K562 (cell line): ENCODE results near the gene KRTAP1-5. TPM values are rescaled to one million over a fixed set of nuclear protein-coding genes. Genes with fewer than 3 reads are reported as not detected.
A peak's percentile ranks its signal among the peaks of the same experiment; 100 is the strongest.

Source experiments
- ATAC-seq: fragments of 200-7000 bp; cut with Tn5 transposase; 3 replicates; pipeline ENCODE4 v1.9.1; 2020; ENCODE audit warnings: moderate library complexity
- BruUV-seq: library from RNA; stranded (reverse); fragments of 400-500 nt; replicated peaks from 2 replicates; lab custom pipeline; 2021; lab: Mats Ljungman, UMichigan
- CTCF ChIA-PET: fragments of 300-600 bp; formaldehyde crosslinking; extraction: SDS; loops from one replicate; lab custom pipeline; 2021; ENCODE audit warnings: low intra/inter-chr PET ratio; lab: Yijun Ruan, JAX
- POLR2A ChIA-PET: fragments of 300-600, 350-650 bp; sonication (Branson Sonifier 250); formaldehyde crosslinking; extraction: SDS; loops from one replicate; lab custom pipeline; 2021; ENCODE audit warnings: antibody characterized with exemption, inconsistent platforms; lab: Yijun Ruan, JAX
- DNase-seq, 4 experiments: peaks; one replicate each; pipeline versions ENCODE4 v3.0.0 to v3.0.0-alpha.2; 2011 to 2018; ENCODE audit warnings: low spot score in 3 of 4, mixed read lengths in 3 of 4; ENCODE audit errors: extremely low read depth in 1 of 4
- FAIRE-seq: peaks from 2 replicates; lab custom pipeline; 2011; peaks lifted over from hg19 to GRCh38; lab: Jason Lieb, UNC
- H2AFZ ChIP-seq: 2 replicates; pipeline ENCODE4 v1.6.0; 2011; ENCODE audit warnings: low read depth, low read length, control low read depth, inconsistent platforms
- H3K27ac ChIP-seq: fragments of 200-600 bp; 3 replicates; pipeline ENCODE4 v1.8.0; 2011; ENCODE audit warnings: low read depth, mild to moderate bottlenecking, control low read depth, inconsistent platforms, low read length, moderate library complexity, mixed read lengths; ENCODE audit errors: extremely low read depth
- H3K27me3 ChIP-seq, 2 experiments: fragments of 300-600 bp in 1 of 2; 2 replicates in 1 of 2; 3 replicates in 1 of 2; pipeline versions ENCODE4 v1.6.0 to v1.8.0; 2011; ENCODE audit warnings: inconsistent platforms in 2 of 2, low read length in 2 of 2, mild to moderate bottlenecking in 1 of 2, mixed read lengths in 1 of 2, moderate library complexity in 1 of 2; ENCODE audit not compliant: control insufficient read depth in 2 of 2, insufficient read depth in 2 of 2
- H3K36me3 ChIP-seq: fragments of 300-600 bp; 3 replicates; pipeline ENCODE4 v1.8.0; 2011; ENCODE audit warnings: mild to moderate bottlenecking, low read length, inconsistent platforms; ENCODE audit not compliant: control insufficient read depth, insufficient read depth
- H3K4me1 ChIP-seq, 2 experiments: fragments of 200-600 bp in 1 of 2; replicated peaks in 1 of 2; 2 replicates in 1 of 2; 3 replicates in 1 of 2; pipeline versions ENCODE4 v1.5.1 to v1.8.0; 2011; ENCODE audit warnings: inconsistent platforms in 2 of 2, low read length in 2 of 2, mild to moderate bottlenecking in 1 of 2, mixed read lengths in 1 of 2, moderate library complexity in 1 of 2; ENCODE audit not compliant: control insufficient read depth in 2 of 2, insufficient read depth in 2 of 2
- H3K4me2 ChIP-seq: 2 replicates; pipeline ENCODE4 v1.6.1; 2011; ENCODE audit warnings: low read length, control low read depth, inconsistent platforms, mixed read lengths; ENCODE audit not compliant: insufficient read depth
- H3K4me3 ChIP-seq: fragments of 200-600 bp; sonication (generic), shearing (Covaris generic); 2 replicates; pipeline ENCODE4 v1.5.1; 2016; ENCODE audit warnings: control low read depth, inconsistent platforms
- H3K79me2 ChIP-seq: fragments of 200-600 bp; 3 replicates; pipeline ENCODE4 v1.8.0; 2011; ENCODE audit warnings: low read length, inconsistent platforms; ENCODE audit not compliant: control insufficient read depth, insufficient read depth
- H3K9ac ChIP-seq, 2 experiments: 2 replicates each; pipeline versions ENCODE4 v1.6.0 to v1.6.1; 2011; ENCODE audit warnings: low read depth in 2 of 2, low read length in 2 of 2, control low read depth in 1 of 2, inconsistent platforms in 1 of 2, mild to moderate bottlenecking in 1 of 2, mixed read lengths in 1 of 2; ENCODE audit not compliant: insufficient read depth in 1 of 2
- H3K9me1 ChIP-seq: one replicate; pipeline ENCODE4 v1.6.0; 2011; ENCODE audit warnings: inconsistent platforms, mild to moderate bottlenecking, low read length, moderate library complexity; ENCODE audit not compliant: control insufficient read depth, insufficient read depth
- H3K9me3 ChIP-seq: replicated peaks from 2 replicates; pipeline ENCODE4 v1.5.1; 2011; ENCODE audit warnings: low read depth, low read length, inconsistent platforms; ENCODE audit not compliant: control insufficient read depth, insufficient read depth
- H4K20me1 ChIP-seq: replicated peaks from 2 replicates; pipeline ENCODE4 v1.6.1; 2011; ENCODE audit warnings: low read length, inconsistent platforms, mixed read lengths; ENCODE audit not compliant: control insufficient read depth, insufficient read depth
- EP300 ChIP-seq: IDR thresholded peaks from 2 replicates; pipeline ENCODE4 v1.6.1; 2012; ENCODE audit warnings: low read length, improper control_type of control experiment
- FOXK1 ChIP-seq: sonication (generic); formaldehyde crosslinking; IDR thresholded peaks from 2 replicates; pipeline ENCODE4 v1.8.0; 2022; ENCODE audit warnings: missing genetic modification reagents, mild to moderate bottlenecking, borderline replicate concordance
- GABPA ChIP-seq: fragments of 200-800 bp; sonication (Bioruptor generic); conservative IDR thresholded peaks from 2 replicates; pipeline ENCODE4 v1.6.1; 2016; ENCODE audit warnings: low read depth, missing genetic modification characterization, missing compliant biosample characterization
- HLTF ChIP-seq: fragments of 450-650 bp; IDR thresholded peaks from 2 replicates; pipeline ENCODE4 v1.6.1; 2016
- MEIS2 ChIP-seq: fragments of 450-650 bp; IDR thresholded peaks from 2 replicates; pipeline ENCODE4 v1.6.1; 2014; ENCODE audit warnings: mild to moderate bottlenecking; ENCODE audit not compliant: partially characterized antibody
- PRPF4 ChIP-seq: fragments of 200-400 bp; formaldehyde crosslinking; IDR thresholded peaks from one replicate; pipeline ENCODE4 v1.6.1; 2017; ENCODE audit warnings: low read length, low read depth, mild to moderate bottlenecking; ENCODE audit not compliant: insufficient read depth, poor library complexity, severe bottlenecking
- SIN3B ChIP-seq: fragments of 450-650 bp; IDR thresholded peaks from 2 replicates; pipeline ENCODE4 v1.6.1; 2017; ENCODE audit warnings: low read depth, mild to moderate bottlenecking, moderate library complexity
- TCF3 ChIP-seq: sonication (generic); formaldehyde crosslinking; IDR thresholded peaks from 2 replicates; pipeline ENCODE4 v1.4.0; 2020; ENCODE audit warnings: mild to moderate bottlenecking, missing genetic modification reagents
- ZBTB11 ChIP-seq, 3 experiments: fragments of 200-800 bp in 1 of 3; fragments of 250-450 bp in 1 of 3; fragments of 450-650 bp in 1 of 3; sonication (Bioruptor Pico) in 1 of 3; sonication (Bioruptor generic) in 1 of 3; formaldehyde crosslinking in 1 of 3; IDR thresholded peaks; 2 replicates each; pipeline versions ENCODE4 v1.6.1 to v1.8.0; 2016 to 2022; ENCODE audit warnings: mild to moderate bottlenecking in 2 of 3, missing genetic modification characterization in 2 of 3, missing compliant biosample characterization in 1 of 3, moderate library complexity in 1 of 3
- ZNF316 ChIP-seq: fragments of 450-650 bp; IDR thresholded peaks from 2 replicates; pipeline ENCODE4 v1.6.1; 2016
- WGBS: fragments of 100-300 bp; shearing (Covaris generic); methylation state at CpG from one replicate; pipeline ENCODE4 v1.1.6; 2016; ENCODE audit warnings: low coverage, mixed read lengths; ENCODE audit not compliant: insufficient coverage; ENCODE audit errors: missing lambda C conversion rate; 5-methylcytosine and 5-hydroxymethylcytosine counted together
- in situ Hi-C: fragments of 300-500 bp; cut with MboI; formaldehyde crosslinking; loops from 4 replicates; pipeline ENCODE4 v1.15.0; 2018; ENCODE audit warnings: inconsistent platforms, mixed read lengths
- intact Hi-C: fragments of 100-400 bp; cut with micrococcal nuclease; formaldehyde crosslinking; loops from 2 replicates; pipeline ENCODE4 v1.14.2; 2022
- polyA plus RNA-seq, 8 experiments: library from polyadenylated mRNA; depleted of rRNA in 4 of 8; stranded (reverse) in 5 of 8; unstranded in 3 of 8; fragments of >200 nt; fragmentation: Nextera tagmentation in 2 of 8; fragmentation: Illumina TruSeq in 1 of 8; extraction: Ambion mirVana in 2 of 8; extraction: Trizol in 1 of 8; gene quantifications; 2 replicates each; pipeline versions ENCODE4 v1.2.1 to v1.2.3, GENCODE V29; 2011 to 2014; ENCODE audit warnings: inconsistent platforms in 1 of 8, missing spikeins in 1 of 8
- total RNA-seq, 7 experiments: library from RNA; depleted of rRNA in 6 of 7; stranded (reverse); fragments of >200 nt in 6 of 7; fragmentation: Illumina TruSeq in 2 of 7; extraction: Trizol in 2 of 7; gene quantifications; 2 replicates each; pipeline versions ENCODE4 v1.2.1 to v1.2.3, GENCODE V29; 2011 to 2021; ENCODE audit warnings: low replicate concordance in 1 of 7
- TF ChIP-seq, protein P1 (sequence below), 3 experiments: fragments of 200-800 bp in 1 of 3; sonication (Bioruptor generic) in 1 of 3; sonication (generic) in 1 of 3; formaldehyde crosslinking in 1 of 3; IDR thresholded peaks; 2 replicates each; pipeline versions ENCODE4 v1.6.1 to v1.8.0; 2016 to 2022; ENCODE audit warnings: mild to moderate bottlenecking in 2 of 3, missing compliant biosample characterization in 2 of 3, missing genetic modification characterization in 2 of 3, missing genetic modification reagents in 1 of 3

KRTAP1-5 gene
- total and polyA plus RNA-seq, 9 of the 15 experiments (the other 6 are each of a cell fraction or from before 2014, with no cell fraction given): not detected

DNA sequence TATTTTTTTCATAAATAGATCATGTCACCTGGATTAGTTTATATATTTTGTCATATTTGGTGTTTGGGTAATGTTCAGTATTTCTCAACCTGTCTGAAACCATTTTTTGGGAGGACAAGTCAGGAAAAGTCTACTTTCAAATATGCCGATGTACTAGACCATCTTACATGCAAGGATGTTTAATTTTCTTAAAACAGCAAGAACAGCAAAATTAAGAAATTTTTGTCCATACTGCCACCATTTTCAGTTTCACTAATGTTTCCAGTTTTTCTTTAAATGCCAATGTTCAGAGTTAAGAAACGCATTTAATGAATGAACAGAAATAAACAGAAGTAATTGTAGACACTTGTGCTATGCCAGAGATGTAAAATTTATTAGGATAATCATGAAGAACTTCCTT lies 33.9 kb downstream of the KRTAP1-5 start:
- Histone ChIP-seq H3K4me2 (no peak overlapping the region), H3K4me3 (no peak overlapping the region), H3K27ac (no peak overlapping the region), H3K36me3 (no peaks in the 10 kb centered on the region), H3K9me1 (no peaks in the 10 kb centered on the region), H4K20me1 (no peaks in the 10 kb centered on the region), H3K9ac (no peak overlapping the region), H3K4me1 (no peaks in the 10 kb centered on the region), H2AFZ (no peak overlapping the region), H3K79me2 (no peaks in the 10 kb centered on the region), H3K9me3 (no peaks in the 10 kb centered on the region), H3K27me3 (no peaks in the 10 kb centered on the region; a peak in 1 of 5 replicates)
- no peak for ATAC-seq
- TF ChIP-seq SIN3B: no peak
- no peak for TF ChIP-seq HLTF
- 0 out of 2 replicates have a peak, but pooled peaks have one; percentile 6 for TF ChIP-seq ZNF316
- WGBS: 0% methylated on average over 2 of the region's 2 CpGs
- POLR2A ChIA-PET: interaction anchor here (1.3 kb wide), 1 partner anchor 20 kb away, joined by 5 read pairs; no protein-coding TSS in a partner anchor
- intact Hi-C loops: no loop called here
- in situ Hi-C loops: no loop called here
- no peak for DNase-seq
- FAIRE-seq: no peak
- CTCF ChIA-PET: no interaction called here
- BruUV-seq: no TSS peak

GRCh38 chr17:40992666-40993065 lies 34.3 kb downstream of the KRTAP1-5 start:
- no peaks in the 10 kb centered on the region for H3K9me1 ChIP-seq
- POLR2A ChIA-PET: interaction anchor here (1.3 kb wide), 1 partner anchor 20 kb away, joined by 5 read pairs; no protein-coding TSS in a partner anchor
- no peaks in the 10 kb centered on the region; a peak in 1 of 5 replicates for H3K27me3 ChIP-seq
- H3K4me1 ChIP-seq: no peaks in the 10 kb centered on the region
- no peak overlapping the region for H2AFZ ChIP-seq
- ATAC-seq (no peak), DNase-seq (no peak), FAIRE-seq (no peak)
- no peaks in the 10 kb centered on the region for H3K36me3 ChIP-seq
- no peak overlapping the region for H3K4me2 ChIP-seq
- no peak overlapping the region for H3K4me3 ChIP-seq
- in situ Hi-C loops: no loop called here
- 2% methylated on average over 3 of the region's 3 CpGs for WGBS
- H3K9me3 ChIP-seq: no peaks in the 10 kb centered on the region
- CTCF ChIA-PET: no interaction called here
- no peaks in the 10 kb centered on the region for H4K20me1 ChIP-seq
- no peaks in the 10 kb centered on the region for H3K79me2 ChIP-seq
- intact Hi-C loops: no loop called here
- BruUV-seq: no TSS peak
- H3K27ac ChIP-seq: no peak overlapping the region
- no peak overlapping the region for H3K9ac ChIP-seq
- TF ChIP-seq MEIS2: no peak
- TF ChIP-seq, protein P1, sequence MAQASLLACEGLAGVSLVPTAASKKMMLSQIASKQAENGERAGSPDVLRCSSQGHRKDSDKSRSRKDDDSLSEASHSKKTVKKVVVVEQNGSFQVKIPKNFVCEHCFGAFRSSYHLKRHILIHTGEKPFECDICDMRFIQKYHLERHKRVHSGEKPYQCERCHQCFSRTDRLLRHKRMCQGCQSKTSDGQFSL (CRISPR knock-in tag; IDR thresholded peaks at IDR 0.05): no peak
- TF ChIP-seq, protein P1 (tag; IDR thresholded peaks at IDR 0.05): no peak
- no peak for TF ChIP-seq TCF3 (CRISPR knock-in tag)
- no peak for TF ChIP-seq EP300
- no peak for TF ChIP-seq ZBTB11 (CRISPR knock-in tag; IDR thresholded peaks at IDR 0.05)
- no peak for TF ChIP-seq GABPA (tag)
- TF ChIP-seq FOXK1 (CRISPR knock-in tag): no peak
- no peak for TF ChIP-seq PRPF4
